ENCODE data around the gene NTN4.

GRCh38 chr12:95790917-95791849, 619 bp upstream of the NTN4 start:
- TF ChIP-seq CTCF (IDR thresholded peaks at IDR 0.05) (no peak), POLR2A (IDR thresholded peaks at IDR 0.05) (peak in 1 of 2 donors; percentile 23)
